ENCODE data around the gene BDH2.

BDH2 gene

DNA sequence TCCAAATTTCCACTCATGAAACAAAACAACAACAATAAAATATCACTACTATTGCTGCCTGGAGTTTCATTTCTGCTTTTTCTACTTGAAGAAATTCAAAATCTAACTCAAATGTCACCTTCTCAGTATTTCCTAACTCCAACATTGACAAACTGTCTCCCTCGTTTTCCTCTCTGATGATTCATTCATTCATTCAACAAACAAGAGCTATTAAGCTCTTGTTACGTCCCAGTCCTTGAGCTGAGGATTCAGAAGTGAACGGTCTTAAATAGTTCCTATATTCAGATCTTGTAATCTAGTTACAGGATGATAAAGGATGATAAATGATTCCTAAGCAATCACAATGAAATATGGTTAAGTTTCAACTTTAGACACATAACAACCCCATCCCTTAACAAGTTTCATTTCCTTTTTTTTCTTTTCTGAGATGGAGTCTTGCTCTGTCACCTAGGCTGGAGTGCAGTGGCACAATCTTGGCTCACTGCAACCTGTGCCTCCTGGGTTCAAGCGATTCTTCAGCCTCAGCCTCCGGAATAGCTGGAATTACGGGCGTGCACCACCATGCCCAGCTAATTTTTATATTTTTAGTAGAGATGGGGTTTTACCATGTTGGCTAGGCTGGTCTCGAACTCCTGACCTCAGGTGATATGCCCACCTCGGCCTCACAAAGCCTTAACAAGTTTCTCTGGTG is 24.7 kb downstream of the BDH2 start:
- peak overlapping the region; percentile 88 for H3K4me3 ChIP-seq (ENCODE audit: low read depth, low read length)
- DNase-seq (ENCODE audit: low read depth): peak; percentile 58
- TF ChIP-seq POLR2A (IDR thresholded peaks at IDR 0.05; ENCODE audit: extremely low read depth, insufficient read length) (no peak), MYC (IDR thresholded peaks at IDR 0.05; ENCODE audit: low read depth, low read length) (no peak)
- TF ChIP-seq, protein P1, sequence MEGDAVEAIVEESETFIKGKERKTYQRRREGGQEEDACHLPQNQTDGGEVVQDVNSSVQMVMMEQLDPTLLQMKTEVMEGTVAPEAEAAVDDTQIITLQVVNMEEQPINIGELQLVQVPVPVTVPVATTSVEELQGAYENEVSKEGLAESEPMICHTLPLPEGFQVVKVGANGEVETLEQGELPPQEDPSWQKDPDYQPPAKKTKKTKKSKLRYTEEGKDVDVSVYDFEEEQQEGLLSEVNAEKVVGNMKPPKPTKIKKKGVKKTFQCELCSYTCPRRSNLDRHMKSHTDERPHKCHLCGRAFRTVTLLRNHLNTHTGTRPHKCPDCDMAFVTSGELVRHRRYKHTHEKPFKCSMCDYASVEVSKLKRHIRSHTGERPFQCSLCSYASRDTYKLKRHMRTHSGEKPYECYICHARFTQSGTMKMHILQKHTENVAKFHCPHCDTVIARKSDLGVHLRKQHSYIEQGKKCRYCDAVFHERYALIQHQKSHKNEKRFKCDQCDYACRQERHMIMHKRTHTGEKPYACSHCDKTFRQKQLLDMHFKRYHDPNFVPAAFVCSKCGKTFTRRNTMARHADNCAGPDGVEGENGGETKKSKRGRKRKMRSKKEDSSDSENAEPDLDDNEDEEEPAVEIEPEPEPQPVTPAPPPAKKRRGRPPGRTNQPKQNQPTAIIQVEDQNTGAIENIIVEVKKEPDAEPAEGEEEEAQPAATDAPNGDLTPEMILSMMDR (IDR thresholded peaks at IDR 0.05; ENCODE audit: low read depth, low read length): no peak
- TF ChIP-seq, protein P2, sequence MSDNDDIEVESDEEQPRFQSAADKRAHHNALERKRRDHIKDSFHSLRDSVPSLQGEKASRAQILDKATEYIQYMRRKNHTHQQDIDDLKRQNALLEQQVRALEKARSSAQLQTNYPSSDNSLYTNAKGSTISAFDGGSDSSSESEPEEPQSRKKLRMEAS (IDR thresholded peaks at IDR 0.05; ENCODE audit: low read depth, low read length): no peak

DNA sequence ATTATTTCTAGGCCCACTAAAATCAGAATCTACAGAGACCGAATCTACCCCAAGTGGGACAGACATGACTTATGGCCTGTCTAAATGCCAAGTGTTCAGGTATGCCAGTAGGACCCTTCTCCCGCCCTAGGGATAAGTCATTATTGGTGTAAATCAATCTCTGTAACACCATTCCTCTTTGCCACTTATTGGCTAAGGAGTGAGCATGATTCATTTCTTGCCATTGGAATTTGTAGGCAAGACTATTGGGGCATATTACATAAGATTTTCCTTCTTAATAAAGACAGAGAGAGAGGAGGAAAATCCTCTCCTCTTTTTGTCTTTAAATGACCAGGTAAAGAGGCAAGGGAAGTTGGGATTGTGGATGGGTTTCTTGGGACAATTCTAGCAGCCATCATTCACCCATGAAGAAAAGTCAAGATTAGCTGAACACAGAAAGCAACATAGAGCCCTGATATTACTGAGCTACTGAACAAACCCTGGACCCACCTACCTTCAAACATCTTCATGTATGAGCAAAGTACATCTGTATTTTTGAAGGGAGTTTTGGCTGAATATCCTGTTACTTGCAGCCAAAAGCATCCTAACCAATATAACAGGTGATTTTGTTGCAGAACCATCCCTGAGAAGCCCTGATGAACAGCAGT is 25.7 kb downstream of the BDH2 start:
- peak overlapping the region; percentile 22 for H3K4me3 ChIP-seq (ENCODE audit: low read depth, low read length)
- DNase-seq (ENCODE audit: low read depth): no peak
- TF ChIP-seq, protein P1 (IDR thresholded peaks at IDR 0.05; ENCODE audit: low read depth, low read length): no peak
- TF ChIP-seq, protein P2 (IDR thresholded peaks at IDR 0.05; ENCODE audit: low read depth, low read length): no peak
- TF ChIP-seq MYC (IDR thresholded peaks at IDR 0.05; ENCODE audit: low read depth, low read length): no peak
- TF ChIP-seq POLR2A (IDR thresholded peaks at IDR 0.05; ENCODE audit: extremely low read depth, insufficient read length): no peak

DNA sequence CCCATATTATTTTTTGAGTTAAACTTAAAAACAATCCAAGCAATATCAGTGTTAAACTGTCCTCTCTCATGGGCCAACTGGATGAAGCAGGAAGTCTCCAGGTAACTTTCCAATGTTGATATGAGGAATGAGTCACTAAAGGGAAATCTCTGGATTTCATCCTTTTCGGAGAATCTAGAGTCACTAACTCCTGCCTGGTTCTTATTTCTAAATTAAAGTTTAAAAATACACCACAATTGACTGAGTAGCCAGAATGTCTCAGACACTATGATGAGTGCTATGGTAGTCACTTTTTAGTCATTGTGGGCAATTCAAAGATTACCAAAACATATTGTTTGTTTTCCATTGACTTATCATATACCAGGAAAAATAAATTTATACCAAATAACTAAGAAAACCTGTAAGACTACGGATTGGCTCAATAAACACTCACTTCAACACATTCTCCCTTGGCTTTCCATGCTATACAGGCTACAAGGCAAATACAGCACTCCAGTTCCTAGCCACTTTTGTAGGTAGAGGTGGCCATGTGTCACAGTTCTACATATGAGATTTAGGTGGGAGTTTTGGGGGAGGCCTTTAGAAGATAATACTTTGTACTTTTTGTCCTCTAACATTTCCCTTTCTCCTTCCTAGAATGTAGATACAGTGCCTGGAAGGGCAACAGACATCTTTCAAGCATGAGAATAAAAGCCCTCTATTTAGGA is 31.6 kb downstream of the BDH2 start:
- DNase-seq (ENCODE audit: low read depth): no peak
- no peak for TF ChIP-seq POLR2A (IDR thresholded peaks at IDR 0.05; ENCODE audit: extremely low read depth, insufficient read length)
- TF ChIP-seq, protein P1 (IDR thresholded peaks at IDR 0.05; ENCODE audit: low read depth, low read length): no peak
- TF ChIP-seq MYC (IDR thresholded peaks at IDR 0.05; ENCODE audit: low read depth, low read length): no peak
- TF ChIP-seq, protein P2 (IDR thresholded peaks at IDR 0.05; ENCODE audit: low read depth, low read length): no peak
- no peak overlapping the region for H3K4me3 ChIP-seq (ENCODE audit: low read depth, low read length)

DNA sequence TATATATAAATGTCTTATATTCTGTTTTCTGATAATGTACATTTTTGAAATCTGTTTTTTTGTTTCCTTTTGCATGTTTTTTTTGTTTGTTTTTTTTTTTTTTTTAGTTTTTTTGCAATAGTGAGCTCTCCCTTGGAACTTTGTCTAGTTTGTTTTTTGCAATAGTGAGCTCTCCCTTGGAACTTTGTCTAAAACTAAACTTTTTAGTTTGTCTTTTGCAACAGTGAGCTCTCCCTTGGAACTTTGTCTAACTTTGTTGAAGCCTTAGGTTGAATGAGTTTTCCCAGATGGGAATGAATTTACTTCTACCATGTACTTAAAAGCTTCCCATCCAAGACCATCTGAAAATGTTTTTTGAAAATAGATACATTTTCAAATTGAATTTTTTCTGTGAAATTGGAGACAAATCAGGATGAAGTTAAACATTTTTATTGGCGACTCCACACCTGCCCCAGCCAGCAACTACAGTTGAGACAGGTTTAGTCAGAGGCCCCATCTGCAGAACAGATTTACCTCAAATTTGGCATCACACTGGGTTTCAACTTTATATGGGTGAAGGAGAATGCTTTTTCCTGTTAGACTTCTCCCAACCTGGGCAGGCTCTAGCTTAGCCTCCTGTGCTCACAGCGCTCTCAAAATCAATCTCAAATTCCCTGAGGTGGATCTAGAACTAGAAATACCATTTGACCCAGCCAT is 39.0 kb downstream of the BDH2 start:
- DNase-seq (ENCODE audit: low read depth): no peak
- H3K4me3 ChIP-seq (ENCODE audit: low read depth, low read length): no peak overlapping the region

DNA sequence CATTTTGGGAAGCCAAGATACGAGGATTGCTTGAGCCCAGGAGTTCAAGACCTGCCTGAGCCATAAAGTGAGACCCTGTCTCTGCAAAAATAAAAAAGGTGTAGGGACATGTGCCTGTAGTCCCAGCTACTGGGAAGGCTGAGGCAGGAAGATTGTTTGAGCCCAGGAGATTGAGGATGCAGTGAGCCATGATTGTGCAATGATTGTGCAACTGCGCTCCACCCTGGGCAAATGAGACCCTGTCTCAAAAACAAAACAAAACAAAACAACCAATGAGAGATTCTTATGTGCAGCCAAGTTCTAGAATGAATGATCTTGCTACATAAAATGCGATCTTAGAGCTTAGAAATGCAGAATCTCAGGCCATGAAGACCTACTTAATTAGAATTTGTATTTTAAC is 45.6 kb downstream of the BDH2 start:
- no peak overlapping the region for H3K4me3 ChIP-seq (ENCODE audit: low read depth, low read length)
- peak; percentile 29 for DNase-seq (ENCODE audit: low read depth)
- TF ChIP-seq, protein P1 (IDR thresholded peaks at IDR 0.05; ENCODE audit: low read depth, low read length): no peak
- TF ChIP-seq POLR2A (IDR thresholded peaks at IDR 0.05; ENCODE audit: extremely low read depth, insufficient read length) (no peak), MYC (IDR thresholded peaks at IDR 0.05; ENCODE audit: low read depth, low read length) (no peak)
- TF ChIP-seq, protein P2 (IDR thresholded peaks at IDR 0.05; ENCODE audit: low read depth, low read length): no peak

More for the DNA sequence above, 39.0 kb downstream of the BDH2 start:
- TF ChIP-seq POLR2A (IDR thresholded peaks at IDR 0.05; ENCODE audit: extremely low read depth, insufficient read length): no peak
- no peak for TF ChIP-seq MYC (IDR thresholded peaks at IDR 0.05; ENCODE audit: low read depth, low read length)
- TF ChIP-seq, protein P1 (IDR thresholded peaks at IDR 0.05; ENCODE audit: low read depth, low read length): no peak
- TF ChIP-seq, protein P2 (IDR thresholded peaks at IDR 0.05; ENCODE audit: low read depth, low read length): no peak
